ES-I3 (cell line): ENCODE data around the gene TCFL5.

Experiments
- H3K36me3 ChIP-seq: 2 replicates; pipeline ENCODE4 v1.6.1; 2013; ENCODE audit warnings: mild to moderate bottlenecking, low read length, control low read depth, moderate library complexity; ENCODE audit not compliant: insufficient read depth
- H3K4me1 ChIP-seq: 2 replicates; pipeline ENCODE4 v1.6.1; 2013; ENCODE audit warnings: mild to moderate bottlenecking, control low read depth, low read length; ENCODE audit not compliant: insufficient read depth
- H3K9ac ChIP-seq: 2 replicates; pipeline ENCODE4 v1.6.1; 2013; ENCODE audit warnings: low read depth, mild to moderate bottlenecking, low read length, moderate library complexity
- H3K9me3 ChIP-seq: 2 replicates; pipeline ENCODE4 v1.6.1; 2013; ENCODE audit warnings: mild to moderate bottlenecking, low read length, moderate library complexity; ENCODE audit not compliant: control insufficient read depth, insufficient read depth

The TCFL5 gene

GRCh38 chr20:62832951-62833391, 28.7 kb downstream of the TCFL5 start:
- peaks cover 5% of the 10 kb centered on the region; the same call in 1 of the 2 replicates for H3K36me3 ChIP-seq
- no peaks in the 10 kb centered on the region for H3K9me3 ChIP-seq
- no peak overlapping the region for H3K9ac ChIP-seq
- peaks cover 14% of the 10 kb centered on the region for H3K4me1 ChIP-seq

GRCh38 chr20:62832212-62832922, 29.3 kb downstream of the TCFL5 start:
- no peak overlapping the region for H3K9ac ChIP-seq
- no peaks in the 10 kb centered on the region for H3K9me3 ChIP-seq
- peaks cover 14% of the 10 kb centered on the region for H3K4me1 ChIP-seq
- peaks cover 5% of the 10 kb centered on the region; the same call in 1 of the 2 replicates for H3K36me3 ChIP-seq

- Histone ChIP-seq H3K9ac (no peak overlapping the region), H3K4me1 (peaks cover 14% of the 10 kb centered on the region), H3K9me3 (no peaks in the 10 kb centered on the region), H3K36me3 (peaks cover 5% of the 10 kb centered on the region; the same call in 1 of the 2 replicates)
These were observed 29.8 kb downstream of the TCFL5 start for GRCh38 chr20:62831854-62832211.

- H3K4me1 ChIP-seq, result peaks cover 14% of the 10 kb centered on the region
- H3K9me3 ChIP-seq, result no peaks in the 10 kb centered on the region
- H3K9ac ChIP-seq, result no peak overlapping the region
- H3K36me3 ChIP-seq, result peaks cover 5% of the 10 kb centered on the region; the same call in 1 of the 2 replicates
These were observed 30.2 kb downstream of the TCFL5 start for GRCh38 chr20:62831361-62831788.

GRCh38 chr20:62830821-62831220, 30.8 kb downstream of the TCFL5 start:
- Histone ChIP-seq H3K36me3 (peaks cover 5% of the 10 kb centered on the region; the same call in 1 of the 2 replicates), H3K9ac (no peak overlapping the region), H3K9me3 (no peaks in the 10 kb centered on the region), H3K4me1 (peaks cover 14% of the 10 kb centered on the region)

GRCh38 chr20:62830251-62830650, 31.4 kb downstream of the TCFL5 start:
- Histone ChIP-seq H3K9ac (no peak overlapping the region), H3K36me3 (peaks cover 5% of the 10 kb centered on the region; the same call in 1 of the 2 replicates), H3K4me1 (peaks cover 14% of the 10 kb centered on the region), H3K9me3 (no peaks in the 10 kb centered on the region)

- H3K9me3 ChIP-seq, result no peaks in the 10 kb centered on the region
- peaks cover 14% of the 10 kb centered on the region for H3K4me1 ChIP-seq
- peaks cover 3% of the 10 kb centered on the region; the same call in 1 of the 2 replicates for H3K36me3 ChIP-seq
- no peak overlapping the region for H3K9ac ChIP-seq
These were observed 32.1 kb downstream of the TCFL5 start for GRCh38 chr20:62829231-62830230.

GRCh38 chr20:62828511-62829230, 33.0 kb downstream of the TCFL5 start:
- Histone ChIP-seq H3K9ac (no peak overlapping the region), H3K9me3 (no peaks in the 10 kb centered on the region), H3K4me1 (peaks cover 16% of the 10 kb centered on the region), H3K36me3 (no peaks in the 10 kb centered on the region)

GRCh38 chr20:62828051-62828450, 33.6 kb downstream of the TCFL5 start:
- Histone ChIP-seq H3K36me3 (no peaks in the 10 kb centered on the region), H3K4me1 (peaks cover 22% of the 10 kb centered on the region), H3K9ac (no peak overlapping the region), H3K9me3 (no peaks in the 10 kb centered on the region)

GRCh38 chr20:62827311-62828038, 34.1 kb downstream of the TCFL5 start:
- Histone ChIP-seq H3K4me1 (peaks cover 19% of the 10 kb centered on the region), H3K9me3 (no peaks in the 10 kb centered on the region), H3K36me3 (no peaks in the 10 kb centered on the region), H3K9ac (no peak overlapping the region)

- peaks cover 12% of the 10 kb centered on the region for H3K4me1 ChIP-seq
- H3K9me3 ChIP-seq, result no peaks in the 10 kb centered on the region
- H3K9ac ChIP-seq, result no peak overlapping the region
- H3K36me3 ChIP-seq, result no peaks in the 10 kb centered on the region
These were observed 34.8 kb downstream of the TCFL5 start for GRCh38 chr20:62826646-62827310.

- Histone ChIP-seq H3K4me1 (peaks cover 9% of the 10 kb centered on the region; the same call in 1 of the 2 replicates), H3K9me3 (no peaks in the 10 kb centered on the region), H3K36me3 (no peaks in the 10 kb centered on the region), H3K9ac (no peak overlapping the region)
These were observed 35.5 kb downstream of the TCFL5 start for GRCh38 chr20:62825986-62826645.
